GM19467 (cell line): Measurements from ENCODE around the gene VSTM4.

ENCODE experiments used
- ATAC-seq: cut with Tn5 transposase; IDR thresholded peaks from one replicate; pipeline ENCODE4 v1.9.1; 2021; ENCODE audit warnings: mild to moderate bottlenecking, moderate library complexity; ENCODE audit not compliant: unreplicated experiment

Gene VSTM4, protein sequence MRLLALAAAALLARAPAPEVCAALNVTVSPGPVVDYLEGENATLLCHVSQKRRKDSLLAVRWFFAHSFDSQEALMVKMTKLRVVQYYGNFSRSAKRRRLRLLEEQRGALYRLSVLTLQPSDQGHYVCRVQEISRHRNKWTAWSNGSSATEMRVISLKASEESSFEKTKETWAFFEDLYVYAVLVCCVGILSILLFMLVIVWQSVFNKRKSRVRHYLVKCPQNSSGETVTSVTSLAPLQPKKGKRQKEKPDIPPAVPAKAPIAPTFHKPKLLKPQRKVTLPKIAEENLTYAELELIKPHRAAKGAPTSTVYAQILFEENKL

DNA sequence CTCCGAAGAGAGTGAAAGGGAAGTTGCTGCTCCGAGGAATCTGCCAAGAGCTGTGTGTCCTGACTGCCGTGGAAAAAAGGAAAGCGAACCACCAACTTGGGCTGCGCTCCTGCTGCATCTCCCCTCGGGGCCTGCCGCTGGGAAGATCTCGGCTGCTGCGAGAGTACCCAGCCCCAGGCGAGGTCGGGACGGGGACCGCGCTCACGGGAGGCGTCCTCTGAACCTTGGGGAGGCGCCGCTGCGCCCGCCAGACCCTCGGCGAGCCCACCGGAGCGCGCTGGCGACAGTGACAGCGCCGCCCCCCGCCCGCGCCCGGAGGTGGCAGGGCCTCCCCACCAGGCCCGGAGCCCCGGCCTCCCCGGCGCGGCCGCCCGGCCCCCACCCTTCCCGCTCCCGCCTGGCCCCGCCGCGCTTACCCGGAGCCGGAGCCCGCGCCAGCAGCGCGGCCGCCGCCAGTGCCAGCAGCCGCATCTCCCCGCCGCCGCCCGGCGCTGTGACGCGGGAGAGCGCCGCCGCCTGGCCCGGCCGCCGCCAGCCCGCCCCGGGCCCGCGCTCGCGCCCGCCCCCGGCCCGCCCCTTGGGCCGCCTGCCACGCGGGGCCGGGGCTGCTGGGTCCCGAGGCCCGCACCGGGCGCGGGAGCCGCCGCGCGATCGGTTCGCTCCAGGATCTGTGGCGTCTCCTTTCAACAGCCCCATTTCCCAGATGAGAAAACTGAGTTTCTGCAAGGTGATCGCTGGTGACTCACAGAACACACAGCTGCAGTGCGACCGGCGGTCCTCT, at the start of gene VSTM4:
Gene VSTM4 (minus strand): TSS at position 508 of the 781 bp plus-strand sequence. CDS start 37 bp downstream, at position 471.
- ATAC-seq = no peak

DNA sequence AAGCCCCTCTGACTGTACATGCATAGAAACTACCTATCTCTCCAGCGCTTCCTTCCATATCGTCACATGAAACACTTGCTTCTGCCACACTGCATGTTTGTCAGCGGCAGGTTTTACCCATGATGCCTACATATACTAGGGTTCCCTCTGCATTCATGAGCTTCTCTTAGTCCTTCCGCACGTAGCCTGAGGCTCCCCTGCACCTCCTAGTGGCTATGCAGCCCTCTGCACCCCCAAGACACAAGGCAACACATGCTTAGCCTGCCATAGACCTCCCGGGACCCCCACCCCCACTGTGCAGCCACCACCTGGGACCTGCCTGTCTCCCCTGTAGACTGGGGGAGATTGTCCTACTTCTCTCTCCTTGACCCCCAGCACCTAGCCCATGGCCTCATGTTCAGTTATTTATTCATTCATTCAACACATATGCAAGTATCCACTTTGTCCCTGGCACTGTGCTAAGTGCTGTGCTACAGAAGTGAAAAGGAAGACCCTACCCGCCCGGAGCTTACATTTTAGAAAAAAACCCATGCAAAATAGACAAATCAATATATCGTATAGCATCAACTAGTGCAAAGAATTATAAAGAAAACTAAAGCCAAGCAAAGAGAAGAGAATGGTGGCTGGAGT, 49.4 kb upstream of the VSTM4 start:
- ATAC-seq = peak; percentile 81

DNA sequence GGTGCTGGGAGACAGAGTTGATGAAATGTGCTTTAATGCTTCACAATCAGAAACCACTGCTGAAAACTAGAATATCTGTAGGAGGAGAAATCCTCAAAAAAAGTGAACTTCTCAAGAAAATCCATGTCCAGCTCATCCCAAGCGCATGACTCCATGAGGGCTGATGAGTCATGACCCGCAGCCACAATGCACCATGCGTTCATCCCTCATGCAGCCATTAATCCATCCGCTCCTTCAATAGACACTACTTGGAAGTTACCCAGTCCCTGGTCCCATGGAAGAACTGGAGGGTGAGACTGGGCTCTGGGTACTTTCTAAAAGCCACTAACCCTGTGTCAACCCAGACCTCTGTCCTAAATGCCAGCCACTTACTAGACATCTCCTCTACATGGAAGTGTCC, 48.4 kb upstream of the VSTM4 start:
- ATAC-seq = no peak

DNA sequence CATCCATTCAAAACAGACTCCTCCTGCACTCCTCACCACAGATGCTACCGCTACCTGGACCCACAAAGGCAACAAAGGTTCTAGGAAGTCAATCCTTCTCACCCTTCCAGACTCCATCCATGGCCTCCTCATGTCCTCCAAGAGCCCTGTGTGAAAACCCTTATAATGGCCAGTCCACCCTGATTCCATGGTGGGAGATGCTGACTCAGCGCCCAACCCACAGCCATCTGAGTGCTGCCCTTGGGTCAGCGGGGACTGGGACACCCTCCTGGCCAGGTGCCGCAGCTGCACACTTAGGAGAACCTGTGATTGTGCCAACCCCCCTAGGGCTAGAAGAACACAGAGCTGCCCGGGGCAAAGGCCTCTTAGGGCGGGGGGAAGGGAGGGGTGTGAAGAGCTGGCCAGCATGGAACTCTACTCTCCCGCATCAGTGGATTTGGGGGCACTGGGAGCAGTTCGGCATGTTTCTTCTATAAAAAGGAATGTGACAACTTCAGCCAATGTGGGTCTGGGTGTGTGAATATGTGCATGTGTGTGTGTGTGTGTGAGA, 47.5 kb upstream of the VSTM4 start:
- ATAC-seq = no peak

DNA sequence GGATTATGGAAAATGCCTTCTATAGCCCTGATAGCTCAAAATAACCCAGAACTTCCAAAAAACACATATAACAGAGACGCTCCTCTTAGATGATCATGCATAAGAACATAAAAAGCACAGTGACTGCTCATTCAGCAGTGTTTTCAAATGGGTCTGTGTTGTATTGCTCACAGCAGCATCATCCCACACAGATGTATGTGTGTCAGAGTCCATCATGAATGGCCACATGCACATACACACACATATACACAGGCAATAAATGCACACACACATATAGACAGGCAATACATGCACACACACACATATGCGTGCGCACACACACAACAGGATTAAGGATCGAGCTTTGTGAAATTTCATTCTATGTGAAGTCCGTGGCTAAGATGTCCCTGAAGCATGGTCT, 46.7 kb upstream of the VSTM4 start:
- no peak for ATAC-seq

DNA sequence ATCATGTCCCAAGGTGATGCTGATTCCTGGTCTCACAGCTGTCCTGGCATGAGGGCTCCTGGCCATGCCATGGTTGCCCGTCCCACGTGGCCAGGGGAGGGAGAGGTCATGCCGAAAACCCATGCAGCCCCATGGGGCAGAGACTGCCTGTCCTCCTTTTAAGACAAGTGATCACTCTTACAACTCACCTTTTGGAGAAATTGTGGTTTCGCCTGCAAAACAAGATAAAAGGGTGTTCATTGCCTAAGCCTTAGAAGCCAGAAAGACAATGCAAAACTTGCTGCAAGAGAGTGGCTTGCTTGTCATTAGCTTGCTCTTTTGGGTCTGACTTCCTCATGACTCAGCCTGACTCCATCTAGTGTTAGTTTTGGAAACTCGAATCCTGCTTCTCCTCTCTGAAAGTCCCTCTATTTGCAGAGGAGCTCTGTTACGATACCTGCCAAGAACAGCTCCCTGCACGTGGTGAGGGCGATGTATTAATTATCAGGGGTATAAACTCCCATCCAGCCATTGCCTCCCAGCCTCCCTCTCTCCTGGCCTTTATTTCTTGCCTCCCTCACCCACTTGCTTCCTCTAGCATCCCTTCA, 46.2 kb upstream of the VSTM4 start:
- no peak for ATAC-seq

DNA sequence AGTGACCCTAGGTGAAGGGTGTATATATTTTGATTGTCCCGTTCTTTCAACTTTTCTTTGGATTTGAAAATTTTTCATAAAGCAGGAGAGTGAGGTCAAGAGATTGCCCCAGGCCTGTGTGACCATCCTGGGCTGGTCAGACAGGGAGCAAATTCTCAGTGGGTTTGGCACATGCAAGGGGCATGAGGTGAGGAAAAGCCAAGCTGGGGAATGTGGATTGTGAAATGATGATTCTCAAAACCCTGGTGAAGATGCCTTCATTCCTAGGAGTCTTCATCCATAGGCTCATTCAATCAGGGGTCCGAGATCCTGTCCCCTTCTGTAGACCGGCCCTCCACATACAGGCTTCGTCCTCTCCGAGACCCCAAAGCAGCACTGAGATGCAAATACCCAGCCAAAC, 45.5 kb upstream of the VSTM4 start:
- ATAC-seq = no peak

DNA sequence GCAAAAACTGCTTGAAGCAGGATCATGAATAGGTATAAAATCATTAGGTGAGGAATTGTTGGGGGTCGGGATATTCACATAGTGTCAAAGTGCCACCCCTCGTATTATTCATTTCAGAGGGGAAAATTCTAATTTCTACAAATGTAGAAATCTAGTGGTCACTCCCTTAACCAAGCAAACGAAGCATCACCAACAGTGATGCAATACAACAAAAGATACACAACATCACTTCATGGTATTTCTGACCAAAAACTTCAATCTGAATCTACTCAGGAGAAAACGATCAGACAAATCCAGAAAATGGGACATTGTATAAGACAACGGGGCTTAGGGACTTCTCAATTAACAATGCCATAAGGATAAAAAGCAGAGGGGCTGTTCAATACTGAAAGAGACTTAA, 44.8 kb upstream of the VSTM4 start:
- ATAC-seq = no peak

DNA sequence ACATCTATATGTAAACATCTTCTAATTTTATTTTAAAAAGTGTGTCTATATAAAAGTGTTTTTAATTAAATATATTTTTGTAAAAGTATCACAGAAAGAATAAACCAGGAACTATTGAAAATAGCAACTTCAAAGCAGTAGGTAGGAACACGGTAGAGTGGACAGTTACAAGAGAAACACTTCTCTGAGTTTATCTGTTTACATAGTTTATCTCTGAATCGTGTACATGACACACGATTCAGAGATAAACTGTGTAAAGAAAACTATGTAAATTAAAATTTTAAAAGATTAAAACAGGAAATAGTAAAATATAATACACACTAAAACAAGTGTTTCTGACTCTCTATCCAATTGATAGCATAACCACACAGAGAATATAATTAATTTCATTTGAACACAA, 43.6 kb upstream of the VSTM4 start:
- ATAC-seq = no peak

DNA sequence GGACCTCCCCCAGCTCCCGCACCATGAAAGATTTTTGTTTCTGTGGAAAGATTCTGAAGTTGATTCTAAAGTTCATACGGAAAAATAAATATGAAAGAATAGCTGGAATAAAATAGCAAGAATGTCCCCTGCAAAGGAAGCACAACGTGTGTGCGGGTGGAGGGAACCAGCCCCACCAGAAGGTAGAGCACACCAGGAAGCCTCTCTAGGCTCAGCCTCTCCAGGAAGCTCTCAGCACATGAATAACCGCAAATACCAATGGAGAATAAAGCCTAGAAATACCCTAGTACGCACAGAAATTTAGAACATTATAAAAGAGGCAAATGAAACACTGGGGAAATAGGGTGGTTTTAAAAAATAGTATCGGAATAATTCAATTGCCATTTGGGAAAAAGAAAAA, 43.1 kb upstream of the VSTM4 start:
- no peak for ATAC-seq

DNA sequence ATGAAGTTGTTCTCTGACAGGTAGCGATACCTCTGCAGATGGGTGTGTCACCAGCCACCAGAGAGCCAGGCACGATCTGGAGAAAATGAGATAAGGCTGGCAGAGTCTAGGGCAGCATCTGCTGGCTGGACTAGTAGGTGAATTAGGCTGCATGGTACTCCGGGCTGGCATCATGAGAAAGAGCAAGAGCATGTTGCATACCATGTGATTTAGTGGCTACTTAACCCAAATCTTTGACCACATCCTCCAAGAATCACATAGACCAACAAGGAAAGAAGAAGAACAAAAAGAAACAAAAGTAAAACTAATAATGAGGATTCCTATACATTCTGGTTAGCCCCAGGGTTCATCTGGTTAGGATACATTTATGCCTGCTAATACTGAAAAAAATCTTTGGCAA, 41.9 kb upstream of the VSTM4 start:
- ATAC-seq = no peak

DNA sequence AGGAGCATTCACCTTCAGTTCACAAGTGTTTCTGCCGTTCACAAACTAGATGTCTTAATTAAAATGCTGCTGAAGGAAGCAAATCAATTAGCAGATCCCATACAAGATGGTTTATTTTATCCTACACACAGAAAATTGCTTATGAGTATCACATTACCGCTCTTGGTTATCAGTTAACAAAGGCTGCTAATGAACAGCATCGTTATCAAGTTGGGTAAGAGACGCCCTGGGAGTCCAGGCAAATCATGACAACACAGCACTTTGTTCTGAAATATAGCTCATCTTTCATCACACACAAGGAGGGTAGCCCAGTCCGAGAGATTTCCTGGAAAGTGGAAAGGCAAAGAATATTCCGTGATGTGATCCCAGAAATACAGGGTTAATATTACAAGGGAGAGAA, 39.3 kb upstream of the VSTM4 start:
- no peak for ATAC-seq

DNA sequence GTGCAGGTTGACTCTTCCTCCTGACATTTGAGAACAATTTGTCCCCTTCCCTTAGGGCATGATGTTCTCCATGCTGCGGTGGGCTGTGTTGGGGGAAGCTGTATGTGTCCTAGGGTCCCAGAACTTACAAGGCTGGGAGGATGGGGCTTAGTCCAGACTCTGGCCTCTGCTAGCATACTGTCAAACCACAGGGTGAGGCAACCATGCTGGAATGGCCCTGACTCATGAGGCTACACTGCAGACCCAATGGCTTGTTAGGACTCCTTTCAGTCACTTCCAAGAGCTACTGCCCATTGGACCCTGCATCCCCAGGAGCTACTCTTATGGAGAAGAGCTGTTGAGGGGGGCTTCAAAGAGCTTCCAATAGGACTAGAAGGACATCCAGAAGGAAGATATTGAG, 38.6 kb upstream of the VSTM4 start:
- no peak for ATAC-seq

DNA sequence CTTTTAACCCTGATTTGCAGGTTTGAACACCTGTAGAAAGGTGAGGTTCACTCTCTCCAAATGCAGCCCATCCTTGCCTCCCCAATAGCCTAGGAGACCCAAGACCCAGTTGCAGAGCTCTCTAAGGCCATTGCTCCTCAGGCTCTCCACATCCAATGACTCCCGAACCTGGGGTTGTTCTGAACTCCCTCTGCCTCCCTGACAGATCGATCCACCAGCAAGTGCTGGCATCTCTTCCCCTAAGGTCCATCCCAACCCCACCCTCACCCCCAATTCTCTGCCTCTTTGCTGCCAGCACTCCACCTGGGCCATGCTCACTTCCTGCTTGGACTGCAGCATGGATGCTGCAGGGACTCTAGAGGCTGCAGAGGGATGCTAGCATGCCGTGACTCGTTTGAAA, 37.8 kb upstream of the VSTM4 start:
- ATAC-seq = no peak

DNA sequence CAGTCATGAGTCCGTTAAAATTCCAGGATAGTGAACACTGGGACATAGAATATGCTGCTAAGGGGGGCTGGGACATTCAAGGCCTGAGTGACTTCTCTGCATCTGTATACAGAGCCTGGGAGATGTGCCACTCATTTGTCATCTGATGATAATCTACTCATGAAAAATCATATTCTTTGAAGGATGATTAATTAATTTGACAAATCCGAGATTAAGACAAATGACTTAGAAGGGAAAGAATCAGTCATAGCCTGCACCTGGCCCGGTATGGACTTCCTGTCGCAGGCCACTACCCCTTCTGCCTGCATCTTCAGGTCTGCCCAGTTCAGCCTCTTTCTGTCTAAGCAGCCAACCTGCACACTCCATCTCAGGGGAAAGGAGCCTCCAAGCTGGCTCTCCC, 37.3 kb upstream of the VSTM4 start:
- no peak for ATAC-seq

DNA sequence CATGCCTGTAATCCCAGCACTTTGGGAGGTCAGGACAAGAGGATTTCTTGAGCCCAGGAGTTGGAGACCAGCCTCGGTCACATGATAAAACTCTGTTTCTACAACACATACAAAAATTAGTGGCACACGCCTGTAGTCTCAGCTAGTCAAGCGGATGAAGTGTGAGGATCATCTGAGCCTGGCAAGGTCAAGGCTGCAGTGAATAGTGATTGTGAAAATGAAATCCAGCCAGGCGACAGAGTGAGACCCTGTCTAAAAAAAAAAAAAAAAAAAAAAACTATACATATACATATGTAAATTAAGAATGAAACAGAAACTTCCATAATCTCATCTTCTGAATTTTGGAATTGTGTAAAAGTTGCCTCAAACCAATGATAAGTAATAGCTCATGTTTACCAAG, 36.7 kb upstream of the VSTM4 start:
- no peak for ATAC-seq

DNA sequence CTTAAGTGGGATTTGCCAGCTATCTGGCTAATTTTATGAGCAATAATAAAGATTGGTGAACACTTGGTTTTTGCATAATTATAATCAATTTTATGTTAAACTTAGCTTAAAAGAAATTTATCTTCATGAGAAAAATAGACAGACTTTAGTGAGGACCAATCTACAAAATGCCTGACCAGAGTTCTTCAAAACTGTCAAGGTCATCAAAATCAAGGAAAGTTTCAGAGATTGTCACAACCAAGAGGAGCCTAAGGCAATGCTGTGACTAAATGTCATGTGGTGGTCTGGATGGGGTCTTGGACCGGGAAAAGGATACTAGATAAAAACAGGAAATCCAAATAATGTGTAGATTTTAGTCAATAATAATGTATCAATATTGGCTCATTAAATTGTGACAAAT, 36.2 kb upstream of the VSTM4 start:
- no peak for ATAC-seq

DNA sequence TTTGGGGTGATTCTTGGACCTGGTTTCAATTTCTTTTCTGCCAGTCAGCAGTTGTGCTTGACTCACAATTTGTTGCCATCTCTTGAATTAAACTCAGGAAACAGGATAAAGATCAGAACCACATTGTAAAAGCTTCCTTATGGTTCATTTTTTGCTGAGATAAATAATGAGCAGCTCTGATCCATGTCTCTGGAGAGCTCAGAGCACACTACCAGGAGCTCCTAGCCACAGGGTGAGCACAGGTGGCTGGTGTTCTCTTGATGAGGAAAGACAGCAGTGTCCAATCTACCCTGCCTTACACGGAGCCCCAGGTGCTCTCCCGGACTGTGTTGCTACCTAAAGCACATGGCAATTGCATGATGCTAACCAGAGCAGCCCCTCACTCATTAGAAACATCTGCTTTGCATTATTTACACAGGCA, 35.7 kb upstream of the VSTM4 start:
- ATAC-seq = no peak

DNA sequence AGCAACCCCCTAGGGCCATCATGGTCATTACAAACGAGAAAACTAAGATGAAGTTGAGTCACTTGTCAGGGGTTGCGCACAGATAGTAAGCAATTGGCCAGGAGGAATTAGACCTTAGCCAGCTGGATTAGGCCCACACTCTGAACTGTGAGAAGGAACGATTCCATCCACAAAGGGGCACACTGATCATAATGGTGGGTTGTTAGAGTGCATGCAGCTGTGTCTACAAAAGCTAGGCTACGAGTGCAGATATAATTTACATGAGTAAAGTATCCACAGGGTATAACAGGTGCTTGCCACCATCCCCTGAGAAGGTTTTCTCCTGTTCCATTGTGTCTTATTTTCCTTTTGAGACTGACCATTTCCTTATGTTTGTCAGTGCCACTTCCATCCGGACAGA, 35.1 kb upstream of the VSTM4 start:
- ATAC-seq = no peak

DNA sequence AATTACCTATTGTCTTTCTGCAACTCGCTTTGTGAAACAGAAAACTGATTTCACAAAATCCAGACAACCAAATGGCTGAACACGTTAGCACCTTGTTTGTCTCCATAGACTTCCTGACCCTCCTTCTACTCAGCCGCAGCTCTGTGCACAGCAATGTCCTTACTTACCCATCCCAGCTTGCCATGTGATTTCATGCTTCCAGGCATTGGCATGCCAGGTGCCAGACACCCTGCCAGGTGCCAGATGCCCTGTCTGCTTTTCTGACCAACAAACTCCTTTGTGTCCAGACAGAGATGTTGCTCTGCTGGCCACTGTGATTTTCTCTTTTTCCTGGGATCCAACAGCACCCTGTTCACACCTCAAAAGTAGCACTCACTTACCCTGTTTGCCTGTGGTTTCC, 34.6 kb upstream of the VSTM4 start:
- no peak for ATAC-seq

DNA sequence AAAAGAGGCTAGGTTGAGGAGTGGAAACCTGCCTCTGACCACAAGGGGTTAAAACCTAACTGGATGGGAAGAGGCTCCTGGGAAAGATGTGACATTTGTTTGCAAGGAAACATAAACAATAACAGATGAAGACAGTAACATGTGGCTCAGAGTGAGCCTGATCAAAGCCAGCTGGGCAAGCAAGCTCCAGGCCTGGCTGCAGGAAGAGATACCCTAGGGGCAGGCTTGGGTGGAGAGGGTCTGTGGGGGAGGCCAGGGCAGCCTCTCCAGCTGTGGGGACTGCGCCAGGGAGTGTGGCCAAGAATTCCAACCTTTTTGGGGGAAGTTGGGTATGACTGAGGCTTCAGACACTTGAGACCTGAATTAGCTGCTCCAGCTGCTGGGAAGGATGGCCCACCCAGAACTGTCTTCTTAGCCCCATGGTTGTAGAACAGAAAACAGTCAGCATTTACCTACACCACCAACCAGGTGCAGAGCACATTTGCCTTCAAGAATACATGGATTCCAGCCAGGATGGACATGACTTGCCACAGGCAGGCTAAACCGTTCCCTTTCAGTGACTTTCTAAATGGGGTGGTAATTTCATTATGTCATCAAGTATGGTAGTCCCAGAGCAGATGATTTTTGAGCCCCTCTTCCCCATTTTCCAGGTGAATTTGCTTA, 28.9 kb upstream of the VSTM4 start:
- no peak for ATAC-seq
